ENCODE results near the gene PARD6G.

DNA sequence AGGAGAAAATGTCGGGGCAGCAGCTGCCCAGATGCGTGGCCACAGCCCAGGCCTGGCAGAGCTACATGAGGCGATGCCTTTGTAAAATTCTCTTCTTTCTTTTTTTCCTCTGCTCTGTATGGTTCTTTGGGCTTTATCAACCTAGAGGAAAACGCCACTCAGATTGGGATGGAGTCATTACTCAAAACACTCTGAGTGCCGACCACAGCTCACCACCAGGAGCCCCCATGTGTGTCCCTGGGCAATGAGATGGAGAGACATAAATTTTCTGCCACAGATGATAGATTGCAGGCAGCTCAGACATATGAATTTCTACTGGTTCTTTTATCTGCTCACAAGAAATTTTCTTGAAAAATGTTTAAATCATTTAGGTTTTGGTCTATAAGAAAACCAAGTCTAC, 56.0 kb downstream of the PARD6G start:
- no peak for TF ChIP-seq ZNF24 (IDR thresholded peaks at IDR 0.05)
- TF ChIP-seq TCF7L2 (IDR thresholded peaks at IDR 0.05; ENCODE audit: low read depth, low read length), result no peak
- TF ChIP-seq ZNF436 (CRISPR knock-in tag; IDR thresholded peaks at IDR 0.05), result no peak
